A673 (cell line): Measurements from ENCODE around the gene C3AR1. TPM values are rescaled to one million over a fixed set of nuclear protein-coding genes. Genes with fewer than 3 reads are reported as not detected.
"Not testable (repeated sequence)": the region's sequence is repeated elsewhere in the genome, so short reads cannot be mapped to it uniquely, and the experiment has no call there.

Experiments used
- BruUV-seq: library from RNA; stranded (reverse); fragments of 400-500 nt; replicated peaks from 2 replicates; lab custom pipeline; 2021; lab: Mats Ljungman, UMichigan
- CTCF ChIA-PET: fragments of 300-600 bp; sonication (Branson Sonifier 250); formaldehyde crosslinking; loops from one replicate; lab custom pipeline; 2022; ENCODE audit warnings: antibody characterized with exemption; lab: Charles Lee
- POLR2A ChIA-PET: fragments of 300-600 bp; sonication (Branson Sonifier 250); formaldehyde crosslinking; loops from one replicate; lab custom pipeline; 2022; ENCODE audit warnings: antibody characterized with exemption; ENCODE audit not compliant: low non-redundant PET; lab: Charles Lee
- DNase-seq: peaks from one replicate; pipeline ENCODE4 v3.0.0-alpha.2; 2015; ENCODE audit warnings: low spot score
- H3K27ac ChIP-seq: fragments of 200-600 bp; sonication (generic); 2 replicates; pipeline ENCODE4 v1.5.1; 2016; ENCODE audit warnings: mixed run types, low read depth, mild to moderate bottlenecking, mixed read lengths, antibody characterized with exemption, low read length; ENCODE audit not compliant: poor library complexity, severe bottlenecking
- H3K27me3 ChIP-seq: fragments of 200-600 bp; sonication (generic); replicated peaks from 2 replicates; pipeline ENCODE4 v1.6.1; 2017; ENCODE audit warnings: mixed run types, low read depth, mild to moderate bottlenecking, mixed read lengths, antibody characterized with exemption, low read length; ENCODE audit not compliant: insufficient read depth, poor library complexity
- H3K36me3 ChIP-seq: fragments of 200-600 bp; sonication (generic); 2 replicates; pipeline ENCODE4 v1.6.1; 2016; ENCODE audit warnings: mixed run types, mild to moderate bottlenecking, mixed read lengths, antibody characterized with exemption, low read length; ENCODE audit not compliant: insufficient read depth, poor library complexity, severe bottlenecking
- H3K4me1 ChIP-seq: fragments of 200-600 bp; sonication (generic); 2 replicates; pipeline ENCODE4 v1.6.1; 2017; ENCODE audit warnings: mixed run types, mild to moderate bottlenecking, mixed read lengths, antibody characterized with exemption, low read length; ENCODE audit not compliant: insufficient read depth, poor library complexity, severe bottlenecking
- H3K4me3 ChIP-seq: fragments of 200-600 bp; sonication (generic); 2 replicates; pipeline ENCODE4 v1.5.1; 2016; ENCODE audit warnings: low read depth, mixed run types, mild to moderate bottlenecking, mixed read lengths, low read length; ENCODE audit not compliant: poor library complexity, severe bottlenecking
- H3K9me3 ChIP-seq: fragments of 200-600 bp; sonication (generic); 2 replicates; pipeline ENCODE4 v1.6.1; 2016; ENCODE audit warnings: mixed run types, low read depth, mild to moderate bottlenecking, mixed read lengths, antibody characterized with exemption, low read length; ENCODE audit not compliant: poor library complexity, severe bottlenecking
- EZH2 ChIP-seq: fragments of 200-600 bp; sonication (generic); IDR thresholded peaks from 2 replicates; pipeline ENCODE4 v1.6.1; 2017; ENCODE audit warnings: borderline replicate concordance, low read depth, mild to moderate bottlenecking, mixed read lengths, antibody characterized with exemption, low read length; ENCODE audit not compliant: poor library complexity, severe bottlenecking
- intact Hi-C: fragments of 100-400 bp; cut with micrococcal nuclease; formaldehyde crosslinking; loops from one replicate; pipeline ENCODE4 v1.10.0; 2022; ENCODE audit not compliant: unreplicated experiment
- total RNA-seq: library from RNA; stranded (reverse); gene quantifications from 2 replicates; pipeline ENCODE4 v1.2.3, GENCODE V29; 2021
- TF ChIP-seq, protein P1 (sequence below): fragments of 300-800, 200-600 bp; sonication (generic); conservative IDR thresholded peaks from 2 replicates; pipeline ENCODE4 v1.5.1; 2017; ENCODE audit warnings: low read depth, mild to moderate bottlenecking, antibody characterized with exemption, low read length, moderate library complexity, mixed read lengths

The C3AR1 gene
- total RNA-seq, 1 experiment from 2014 or later, result 3.5 TPM

DNA sequence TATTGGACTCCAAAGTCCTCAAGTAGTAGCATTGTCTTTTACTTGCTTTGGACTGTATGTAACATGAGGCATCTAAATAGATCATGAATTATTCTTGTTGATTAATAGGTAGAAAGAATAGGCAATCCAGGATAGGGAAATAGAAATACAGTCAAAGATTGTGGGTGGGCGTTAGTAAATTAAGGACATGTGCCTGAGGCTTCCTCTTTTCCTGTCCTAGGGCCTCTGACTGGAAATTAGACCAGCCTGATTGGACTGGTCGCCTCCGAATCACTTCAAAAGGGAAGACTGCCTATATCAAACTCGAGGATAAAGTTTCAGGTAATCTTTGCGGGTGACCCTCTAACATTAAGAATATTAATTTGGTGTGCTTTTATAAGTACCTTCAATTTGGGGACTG lies 23.6 kb upstream of the C3AR1 start:
- no peak overlapping the region for H3K4me3 ChIP-seq
- no peaks in the 10 kb centered on the region for H3K4me1 ChIP-seq
- intact Hi-C loops, result no loop called here
- TF ChIP-seq EZH2, result no peak
- TF ChIP-seq, protein P1, sequence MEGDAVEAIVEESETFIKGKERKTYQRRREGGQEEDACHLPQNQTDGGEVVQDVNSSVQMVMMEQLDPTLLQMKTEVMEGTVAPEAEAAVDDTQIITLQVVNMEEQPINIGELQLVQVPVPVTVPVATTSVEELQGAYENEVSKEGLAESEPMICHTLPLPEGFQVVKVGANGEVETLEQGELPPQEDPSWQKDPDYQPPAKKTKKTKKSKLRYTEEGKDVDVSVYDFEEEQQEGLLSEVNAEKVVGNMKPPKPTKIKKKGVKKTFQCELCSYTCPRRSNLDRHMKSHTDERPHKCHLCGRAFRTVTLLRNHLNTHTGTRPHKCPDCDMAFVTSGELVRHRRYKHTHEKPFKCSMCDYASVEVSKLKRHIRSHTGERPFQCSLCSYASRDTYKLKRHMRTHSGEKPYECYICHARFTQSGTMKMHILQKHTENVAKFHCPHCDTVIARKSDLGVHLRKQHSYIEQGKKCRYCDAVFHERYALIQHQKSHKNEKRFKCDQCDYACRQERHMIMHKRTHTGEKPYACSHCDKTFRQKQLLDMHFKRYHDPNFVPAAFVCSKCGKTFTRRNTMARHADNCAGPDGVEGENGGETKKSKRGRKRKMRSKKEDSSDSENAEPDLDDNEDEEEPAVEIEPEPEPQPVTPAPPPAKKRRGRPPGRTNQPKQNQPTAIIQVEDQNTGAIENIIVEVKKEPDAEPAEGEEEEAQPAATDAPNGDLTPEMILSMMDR, result no peak
- H3K27ac ChIP-seq, result no peak overlapping the region
- no peaks in the 10 kb centered on the region for H3K27me3 ChIP-seq
- ChIA-PET CTCF (no interaction called here), POLR2A (no interaction called here)
- H3K36me3 ChIP-seq, result peaks cover 53% of the 10 kb centered on the region
- no TSS peak for BruUV-seq
- no peak for DNase-seq
- no peaks in the 10 kb centered on the region for H3K9me3 ChIP-seq

DNA sequence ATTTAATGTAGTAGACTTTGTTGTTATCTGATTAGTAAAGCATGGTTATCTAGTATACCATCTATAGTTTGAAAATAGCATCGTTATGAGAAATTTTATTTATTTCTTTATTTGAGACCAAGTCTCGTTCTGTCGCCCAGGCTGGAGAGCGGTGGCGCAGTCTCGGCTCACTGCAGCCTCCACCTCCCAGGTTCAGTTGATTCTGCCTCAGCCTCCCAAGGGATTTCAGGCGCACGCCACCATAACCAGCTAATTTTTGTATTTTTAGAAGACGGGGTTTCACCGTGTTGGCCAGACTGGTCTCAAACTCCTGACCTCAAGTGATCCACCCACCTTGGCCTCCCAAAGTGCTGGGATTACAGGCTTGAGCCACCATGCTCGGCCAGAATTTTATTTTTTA lies 23.1 kb upstream of the C3AR1 start:
- H3K27me3 ChIP-seq, H3K27ac ChIP-seq, DNase-seq, intact Hi-C loops, H3K4me1 ChIP-seq, BruUV-seq, CTCF ChIA-PET, H3K4me3 ChIP-seq, POLR2A ChIA-PET, H3K9me3 ChIP-seq: not testable (repeated sequence)
- peaks cover 49% of the 10 kb centered on the region for H3K36me3 ChIP-seq

DNA sequence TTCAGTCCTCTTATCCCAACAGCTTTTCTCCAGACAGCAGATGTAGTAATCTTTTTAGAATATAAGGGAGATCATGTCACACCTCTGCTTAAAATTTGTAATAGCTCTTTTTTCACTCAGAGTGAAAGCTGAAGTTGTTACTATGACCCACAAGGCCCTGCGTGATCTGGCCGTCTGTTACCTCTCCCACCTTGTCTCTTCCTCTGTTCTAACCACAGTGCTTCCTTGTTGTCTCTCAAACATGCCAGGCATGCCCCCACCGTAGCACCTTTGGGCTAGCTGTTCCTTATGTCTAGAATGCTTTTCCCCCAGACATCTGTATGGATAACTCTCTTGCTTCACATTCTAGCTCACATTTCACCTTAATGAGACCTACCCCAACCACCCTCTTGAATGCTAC lies 22.4 kb upstream of the C3AR1 start:
- DNase-seq, result no peak
- CTCF ChIA-PET, result no interaction called here
- intact Hi-C loops, result no loop called here
- no peaks in the 10 kb centered on the region for H3K9me3 ChIP-seq
- H3K4me3 ChIP-seq, result no peak overlapping the region
- peaks cover 3% of the 10 kb centered on the region for H3K4me1 ChIP-seq
- H3K36me3 ChIP-seq, result peaks cover 42% of the 10 kb centered on the region
- TF ChIP-seq, protein P1, result no peak
- no peak for TF ChIP-seq EZH2
- POLR2A ChIA-PET, result no interaction called here
- H3K27me3 ChIP-seq, result no peaks in the 10 kb centered on the region
- BruUV-seq, result no TSS peak
- no peak overlapping the region for H3K27ac ChIP-seq

DNA sequence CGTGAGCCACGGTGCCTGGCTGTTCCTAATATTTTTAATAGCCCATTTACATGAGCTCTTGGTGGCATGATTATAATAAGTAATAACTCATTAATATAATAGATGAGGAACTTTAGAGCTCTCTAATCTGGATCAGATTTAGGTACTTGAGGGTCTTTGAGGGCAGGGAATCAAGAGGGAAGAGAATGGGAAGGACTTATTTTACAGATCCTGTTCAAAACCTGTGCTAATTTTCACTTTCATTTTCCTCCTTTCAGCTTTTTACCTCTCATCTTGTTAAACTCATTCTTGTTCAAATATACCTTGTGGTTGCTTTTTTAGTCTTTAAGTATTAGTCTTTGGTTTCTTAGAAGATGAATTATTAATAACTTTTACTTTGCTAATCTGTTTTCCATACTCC lies 21.5 kb upstream of the C3AR1 start:
- no peaks in the 10 kb centered on the region for H3K27me3 ChIP-seq
- no peak for TF ChIP-seq EZH2
- TF ChIP-seq, protein P1, result no peak
- H3K36me3 ChIP-seq, result peaks cover 33% of the 10 kb centered on the region
- H3K4me1 ChIP-seq, result peaks cover 12% of the 10 kb centered on the region
- BruUV-seq, result no TSS peak
- no peak overlapping the region for H3K4me3 ChIP-seq
- POLR2A ChIA-PET, result no interaction called here
- no peak overlapping the region for H3K27ac ChIP-seq
- CTCF ChIA-PET, result no interaction called here
- no peaks in the 10 kb centered on the region for H3K9me3 ChIP-seq
- no peak for DNase-seq
- intact Hi-C loops, result no loop called here

DNA sequence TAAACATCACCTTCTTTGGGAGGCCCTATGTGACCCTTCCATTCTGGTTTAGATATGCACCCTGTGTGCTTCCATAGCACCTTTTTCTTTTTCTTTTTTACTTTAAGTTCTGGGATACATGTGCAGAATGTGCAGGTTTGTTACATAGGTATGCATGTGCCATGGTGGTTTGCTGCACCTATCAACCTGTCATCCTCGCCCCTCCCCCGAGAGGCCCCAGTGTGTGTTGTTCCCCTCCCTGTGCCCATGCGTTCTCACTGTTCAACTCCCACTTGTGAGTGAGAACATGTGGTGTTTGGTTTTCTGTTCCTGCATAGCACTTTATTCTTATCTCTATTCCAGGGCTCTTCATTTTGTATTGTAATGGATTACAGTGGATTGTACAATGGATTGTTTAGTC lies 18.2 kb upstream of the C3AR1 start:
- H3K9me3 ChIP-seq, CTCF ChIA-PET, H3K27me3 ChIP-seq, intact Hi-C loops, H3K27ac ChIP-seq, H3K4me3 ChIP-seq, DNase-seq, BruUV-seq, H3K36me3 ChIP-seq: not testable (repeated sequence)
- POLR2A ChIA-PET, result interaction anchor here (0.7 kb wide), 1 partner anchor 73 kb away, joined by 4 read pairs; no protein-coding TSS in a partner anchor
- peaks cover 17% of the 10 kb centered on the region for H3K4me1 ChIP-seq
